Measurements from ENCODE around the gene INTS4. TPM values are rescaled to one million over a fixed set of nuclear protein-coding genes. Genes with fewer than 3 reads are reported as not detected.
"Not testable (repeated sequence)": the region's sequence is repeated elsewhere in the genome, so short reads cannot be mapped to it uniquely, and the experiment has no call there.

Gene INTS4
- total RNA-seq, 1 donor from 2014 or later: 28.8 TPM

- DNase-seq (ENCODE audit: low spot score): no peak
Observed at GRCh38 chr11:78025378-78025777, 30.9 kb upstream of the INTS4 start.

- no peak for DNase-seq (ENCODE audit: low spot score)
Observed at GRCh38 chr11:78023426-78023825, 29.0 kb upstream of the INTS4 start.

- no peak for DNase-seq (ENCODE audit: low spot score)
Observed at GRCh38 chr11:78022397-78023396, 28.2 kb upstream of the INTS4 start, which contains the start of gene KCTD14. Gene KCTD14 (minus strand): TSS chr11:78023276. CDS start chr11:78023249, 27 bp downstream.

- no peak for DNase-seq (ENCODE audit: low spot score)
Observed at GRCh38 chr11:78021611-78022010, 27.1 kb upstream of the INTS4 start.

GRCh38 chr11:78020246-78020645, 25.8 kb upstream of the INTS4 start:
- no peak for DNase-seq (ENCODE audit: low spot score)

- DNase-seq (ENCODE audit: low spot score): no peak
Observed at GRCh38 chr11:78019808-78020207, 25.3 kb upstream of the INTS4 start.

- DNase-seq (ENCODE audit: low spot score): no peak
Observed at GRCh38 chr11:78015878-78016277, 21.4 kb upstream of the INTS4 start.

- DNase-seq (ENCODE audit: low spot score): not testable (repeated sequence)
Observed at GRCh38 chr11:78014937-78015520, 20.6 kb upstream of the INTS4 start.

GRCh38 chr11:78011301-78011700, 16.8 kb upstream of the INTS4 start:
- no peak for DNase-seq (ENCODE audit: low spot score)

- no peak for DNase-seq (ENCODE audit: low spot score)
Observed at GRCh38 chr11:78010755-78011154, 16.3 kb upstream of the INTS4 start.

- no peak for DNase-seq (ENCODE audit: low spot score)
Observed at GRCh38 chr11:78010304-78010703, 15.8 kb upstream of the INTS4 start.

- no peak for DNase-seq (ENCODE audit: low spot score)
Observed at GRCh38 chr11:78009062-78009461, 14.6 kb upstream of the INTS4 start.

- DNase-seq (ENCODE audit: low spot score): peak; percentile 21
Observed at GRCh38 chr11:78000193-78000592, 5.7 kb upstream of the INTS4 start.

- DNase-seq (ENCODE audit: low spot score): no peak
Observed at GRCh38 chr11:77999446-78000030, 5.1 kb upstream of the INTS4 start.

GRCh38 chr11:77993902-77994301, 566 bp downstream of the INTS4 start:
- DNase-seq (ENCODE audit: low spot score): no peak

- no peak for DNase-seq (ENCODE audit: low spot score)
Observed at GRCh38 chr11:77990981-77991380, 3.5 kb downstream of the INTS4 start.

GRCh38 chr11:77986456-77986855, 8.0 kb downstream of the INTS4 start:
- not testable (repeated sequence) for DNase-seq (ENCODE audit: low spot score)

- DNase-seq (ENCODE audit: low spot score): no peak
Observed at GRCh38 chr11:77981346-77981947, 13.0 kb downstream of the INTS4 start.

GRCh38 chr11:77968337-77968736, 26.1 kb downstream of the INTS4 start:
- no peak for DNase-seq (ENCODE audit: low spot score)

GRCh38 chr11:77967753-77968152, 26.7 kb downstream of the INTS4 start:
- DNase-seq (ENCODE audit: low spot score): no peak

GRCh38 chr11:77967121-77967520, 27.3 kb downstream of the INTS4 start:
- DNase-seq (ENCODE audit: low spot score): no peak

- no peak for DNase-seq (ENCODE audit: low spot score)
Observed at GRCh38 chr11:77966338-77966737, 28.1 kb downstream of the INTS4 start.
